PFSK-1 (cell line): ENCODE measurements around the gene FHL3.

Source experiments
- FOXP2 ChIP-seq: optimal IDR thresholded peaks from 2 replicates; pipeline ENCODE3; 2011; ENCODE audit warnings: borderline replicate concordance, control low read depth, inconsistent platforms; ENCODE audit not compliant: insufficient read depth; ENCODE audit errors: extremely low read length, extremely low read depth
- POLR2AphosphoS5 ChIP-seq: IDR thresholded peaks from 2 replicates; pipeline ENCODE4 v1.6.1; 2012; ENCODE audit warnings: low read depth, mild to moderate bottlenecking, control low read depth, low read length, moderate library complexity
- REST ChIP-seq, 2 experiments: IDR thresholded peaks; 2 replicates each; pipeline versions ENCODE4 v1.6.1 to v1.8.0; 2011 to 2012; ENCODE audit warnings: low read depth in 2 of 2, low read length in 2 of 2, control low read depth in 1 of 2, inconsistent platforms in 1 of 2, mild to moderate bottlenecking in 1 of 2, moderate library complexity in 1 of 2; ENCODE audit not compliant: insufficient read depth in 1 of 2
- SIN3A ChIP-seq: IDR thresholded peaks from 2 replicates; pipeline ENCODE4 v1.6.1; 2012; ENCODE audit warnings: mild to moderate bottlenecking, low read length, moderate library complexity, borderline replicate concordance; ENCODE audit not compliant: insufficient read depth
- TAF1 ChIP-seq: IDR thresholded peaks from 2 replicates; pipeline ENCODE4 v1.6.1; 2012; ENCODE audit warnings: low read length, control low read depth, borderline replicate concordance; ENCODE audit not compliant: insufficient read depth

FHL3 gene

GRCh38 chr1:38050397-38051078 lies 45.2 kb upstream of the FHL3 start:
- TF ChIP-seq POLR2AphosphoS5: no peak
- no peak for TF ChIP-seq REST (IDR thresholded peaks at IDR 0.05; ENCODE audit: insufficient read depth in 1 of 2, low read depth in 2 of 2, low read length in 2 of 2)
- no peak for TF ChIP-seq SIN3A
- no peak for TF ChIP-seq TAF1
- no peak for TF ChIP-seq FOXP2

DNA sequence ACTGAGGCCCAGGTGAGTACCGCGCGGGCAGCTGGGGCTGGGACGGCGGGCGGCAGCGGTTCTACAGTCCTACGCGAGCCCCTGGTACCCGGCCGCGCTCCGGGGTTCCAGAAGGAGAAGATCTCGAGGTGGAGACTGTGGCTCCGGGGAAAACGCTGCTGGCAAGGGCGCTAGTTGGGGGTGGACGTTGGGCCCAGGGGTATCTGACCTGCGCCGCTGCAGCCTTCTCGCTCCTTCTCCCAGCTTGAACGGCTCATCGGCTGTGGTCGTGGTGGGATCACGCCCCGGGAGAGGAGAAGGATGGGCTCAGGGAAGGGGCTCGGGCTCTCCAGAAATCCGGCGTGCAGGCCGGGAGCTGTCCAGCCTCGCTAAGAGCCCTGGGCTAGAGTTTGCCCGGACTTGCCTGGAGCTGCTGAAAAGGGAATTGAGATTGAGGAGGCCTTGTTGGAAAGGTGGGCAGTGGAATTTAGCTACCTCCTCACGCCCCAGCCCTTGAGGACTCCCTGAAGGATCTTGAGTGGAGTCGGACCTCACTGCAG lies 42.4 kb upstream of the FHL3 start:
- TF ChIP-seq FOXP2 (no peak), REST (IDR thresholded peaks at IDR 0.05; ENCODE audit: insufficient read depth in 1 of 2, low read depth in 2 of 2, low read length in 2 of 2) (peak; percentile 75 to 83)

DNA sequence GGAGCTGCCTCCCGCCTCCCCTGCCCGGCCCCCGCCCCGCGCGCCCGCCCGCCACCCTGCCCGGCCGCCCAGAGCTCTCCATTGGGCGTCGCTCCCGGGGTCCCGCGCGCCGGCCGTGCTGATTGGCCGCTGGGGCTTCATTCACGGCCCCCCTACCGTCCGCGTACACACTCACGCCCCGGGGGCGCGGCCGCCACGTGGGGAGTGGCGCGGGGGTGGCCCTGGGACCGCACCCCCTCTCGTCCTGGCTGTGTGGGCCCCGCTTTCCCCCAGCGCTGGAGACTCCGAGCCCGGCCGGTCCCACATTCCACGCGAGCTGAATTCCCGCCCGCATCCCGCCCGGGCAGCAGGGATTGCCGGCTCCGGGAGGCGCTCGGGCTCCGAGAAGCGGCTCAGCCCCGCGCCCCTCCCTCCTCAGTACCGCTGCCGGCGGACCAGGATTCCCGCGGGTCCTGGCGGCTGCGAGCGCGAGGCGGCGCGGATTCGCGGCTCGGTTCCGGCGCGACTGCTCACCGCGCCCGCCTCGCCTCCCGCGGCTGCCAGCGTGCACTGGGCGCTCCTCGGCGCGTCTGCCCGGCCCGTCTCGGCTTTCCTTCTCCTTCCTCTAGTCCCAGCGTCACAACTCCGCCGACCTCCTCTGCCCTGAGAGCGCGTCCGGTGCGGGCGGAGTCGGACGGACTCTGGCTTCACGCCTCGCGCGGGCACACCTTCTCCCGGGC lies 41.7 kb upstream of the FHL3 start:
- TF ChIP-seq TAF1: no peak
- no peak for TF ChIP-seq SIN3A

- TF ChIP-seq REST (IDR thresholded peaks at IDR 0.05; ENCODE audit: insufficient read depth in 1 of 2, low read depth in 2 of 2, low read length in 2 of 2) (no peak), FOXP2 (no peak), SIN3A (no peak), TAF1 (no peak), POLR2AphosphoS5 (no peak)
Observed at GRCh38 chr1:38046333-38046883, 41.1 kb upstream of the FHL3 start, which contains the start of gene POU3F1. Gene POU3F1, minus strand, starts transcription at chr1:38046793. Its CDS starts 50 bp downstream, at chr1:38046743.

DNA sequence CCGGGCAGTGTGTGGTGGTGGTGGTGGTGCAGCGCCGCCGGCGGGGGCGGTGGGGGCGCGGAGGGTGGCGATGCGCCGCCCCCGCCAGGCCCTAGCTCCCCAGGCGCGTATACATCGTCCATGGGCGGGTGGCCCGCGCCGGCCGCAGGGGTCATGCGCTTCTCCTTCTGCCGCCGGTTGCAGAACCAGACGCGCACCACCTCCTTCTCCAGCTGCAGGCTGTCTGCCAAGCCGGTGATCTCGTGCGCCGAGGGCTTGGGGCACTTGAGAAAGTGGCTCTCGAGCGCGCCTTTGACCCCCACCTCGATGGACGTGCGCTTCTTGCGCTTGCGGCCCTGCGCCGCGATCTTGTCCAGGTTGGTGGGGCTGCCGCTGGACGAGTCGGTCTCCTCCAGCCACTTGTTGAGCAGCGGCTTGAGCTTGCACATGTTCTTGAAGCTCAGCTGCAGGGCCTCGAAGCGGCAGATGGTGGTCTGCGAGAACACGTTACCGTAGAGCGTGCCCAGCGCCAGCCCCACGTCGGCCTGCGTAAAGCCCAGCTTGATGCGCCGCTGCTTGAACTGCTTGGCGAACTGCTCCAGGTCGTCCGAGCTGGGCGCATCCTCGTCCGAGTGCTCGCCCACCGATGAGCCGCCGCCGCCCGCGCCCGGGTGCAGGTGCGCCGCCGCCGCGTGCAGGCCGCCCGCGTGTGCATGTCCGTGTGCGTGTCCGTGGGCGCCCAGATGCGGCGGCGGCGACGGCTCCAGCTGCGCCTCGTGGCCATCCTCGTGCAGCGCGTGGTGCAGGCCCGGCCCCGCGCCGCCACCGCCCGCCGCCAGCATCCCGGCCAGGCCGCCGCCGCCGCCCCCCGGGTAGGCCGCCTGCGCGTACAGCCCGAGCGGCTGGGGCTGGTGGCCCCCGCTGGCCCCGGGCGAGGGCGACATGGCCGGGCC lies 40.4 kb upstream of the FHL3 start:
- TF ChIP-seq REST (IDR thresholded peaks at IDR 0.05; ENCODE audit: insufficient read depth in 1 of 2, low read depth in 2 of 2, low read length in 2 of 2): no peak
